ENCODE results near the gene TET1. TPM values are rescaled to one million over a fixed set of nuclear protein-coding genes. Genes with fewer than 3 reads are reported as not detected.
A peak's percentile ranks its signal among the peaks of the same experiment; 100 is the strongest.

The TET1 gene
- total and polyA plus RNA-seq, 2 of the 13 experiments (the other 11 are each of a cell fraction or from before 2014, with no cell fraction given), result 6.9 to 7.3 TPM

GRCh38 chr10:68600041-68600778, 40.1 kb downstream of the TET1 start (continued):
- TF ChIP-seq FOXP4 (CRISPR knock-in tag; IDR thresholded peaks at IDR 0.05) (peak; percentile 89), ZNF772 (CRISPR knock-in tag; IDR thresholded peaks at IDR 0.05) (no peak; the same call in 1 of the 2 replicates), ZBED4 (CRISPR knock-in tag; IDR thresholded peaks at IDR 0.05; ENCODE audit: borderline replicate concordance) (peak; percentile 61; the same call in 1 of the 2 replicates), IRF2 (CRISPR knock-in tag; IDR thresholded peaks at IDR 0.05) (peak; percentile 70), GABPB1 (CRISPR knock-in tag; IDR thresholded peaks at IDR 0.05) (peak; percentile 31; the same call in 1 of the 2 replicates), BHLHE40 (IDR thresholded peaks at IDR 0.05; ENCODE audit: low read length) (0 out of 2 replicates have a peak, but pooled peaks have one; percentile 19), ZNF670 (CRISPR knock-in tag; IDR thresholded peaks at IDR 0.05; ENCODE audit: borderline replicate concordance) (no peak; the same call in 1 of the 2 replicates), MAFG (CRISPR knock-in tag; IDR thresholded peaks at IDR 0.05) (no peak), ZNF33B (CRISPR knock-in tag; IDR thresholded peaks at IDR 0.05) (no peak), ZNF24 (IDR thresholded peaks at IDR 0.05) (no peak), SALL2 (CRISPR knock-in tag; IDR thresholded peaks at IDR 0.05) (peak; percentile 87), ZBTB1 (CRISPR knock-in tag; IDR thresholded peaks at IDR 0.05; ENCODE audit: borderline replicate concordance) (no peak), GPN1 (CRISPR knock-in tag; IDR thresholded peaks at IDR 0.05; ENCODE audit: borderline replicate concordance) (no peak), ZNF619 (CRISPR knock-in tag; IDR thresholded peaks at IDR 0.05) (peak; percentile 88; the same call in 1 of the 2 replicates), ZFP82 (CRISPR knock-in tag; IDR thresholded peaks at IDR 0.05; ENCODE audit: borderline replicate concordance) (no peak), MTF1 (CRISPR knock-in tag; IDR thresholded peaks at IDR 0.05) (no peak), U2AF2 (IDR thresholded peaks at IDR 0.05; ENCODE audit: low read depth, low read length) (no peak), DDIT3 (CRISPR knock-in tag; IDR thresholded peaks at IDR 0.05) (no peak), ZNF513 (CRISPR knock-in tag; conservative IDR thresholded peaks at IDR 0.05) (no peak), EHMT2 (IDR thresholded peaks at IDR 0.05; ENCODE audit: borderline replicate concordance, low read depth, low read length) (no peak), ZNF569 (CRISPR knock-in tag; IDR thresholded peaks at IDR 0.05; ENCODE audit: borderline replicate concordance) (0 out of 2 replicates have a peak, but pooled peaks have one; percentile 84)

All from HepG2 (cell line).